CD4-positive, alpha-beta T cell treated with Interleukin-6 for 4 hours (primary cell): ENCODE results near the gene PICK1.
A peak's percentile ranks its signal among the peaks of the same experiment; 100 is the strongest.
"Not testable (repeated sequence)": the region's sequence is repeated elsewhere in the genome, so short reads cannot be mapped to it uniquely, and the experiment has no call there.

Experiments used
- DNase-seq: peaks from one replicate; pipeline ENCODE4 v3.0.0-alpha.2; 2020; ENCODE audit warnings: mixed read lengths

PICK1 gene

GRCh38 chr22:38097557-38098409 lies 40.6 kb downstream of the PICK1 start:
- DNase-seq = no peak

DNA sequence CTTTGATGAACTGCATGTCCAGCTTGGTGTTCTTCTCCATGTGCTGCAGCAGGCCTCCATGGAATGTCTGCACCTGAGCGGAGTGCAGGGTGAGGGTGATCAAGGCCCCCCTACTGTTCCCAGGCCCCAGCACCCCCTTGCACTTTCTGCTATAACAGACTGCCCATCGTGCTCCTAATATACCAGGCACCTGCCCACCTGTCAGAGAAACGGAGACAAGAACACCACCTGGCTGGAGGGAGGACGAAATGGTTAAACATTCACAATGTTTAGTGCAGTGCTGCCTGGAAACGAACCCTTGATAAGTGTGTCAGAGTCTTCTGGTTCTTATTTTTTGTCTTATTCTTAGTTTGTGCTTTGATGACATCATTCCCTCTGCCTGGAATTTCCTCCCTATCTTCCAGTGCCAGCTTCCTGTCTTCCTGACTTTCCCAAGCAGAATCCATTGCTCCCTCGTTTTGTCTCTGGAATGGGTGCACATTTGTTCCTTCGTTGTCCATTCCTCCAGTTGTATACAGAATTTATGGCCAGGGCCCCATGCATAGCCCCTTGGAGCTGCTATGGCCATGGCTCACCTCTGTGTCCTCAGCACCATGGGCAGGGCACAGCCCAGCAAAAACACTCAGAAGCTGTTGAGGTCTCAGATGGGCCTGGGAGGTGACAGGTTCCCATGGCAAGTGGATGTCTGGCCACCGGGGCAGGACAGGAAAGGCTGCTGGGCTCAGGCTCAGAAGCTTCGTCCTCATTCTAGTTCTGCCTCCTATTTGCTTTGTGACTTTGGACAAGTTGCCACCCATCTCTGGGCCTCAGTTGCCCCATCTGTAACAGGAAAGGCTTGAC lies 41.4 kb downstream of the PICK1 start:
- DNase-seq = no peak

DNA sequence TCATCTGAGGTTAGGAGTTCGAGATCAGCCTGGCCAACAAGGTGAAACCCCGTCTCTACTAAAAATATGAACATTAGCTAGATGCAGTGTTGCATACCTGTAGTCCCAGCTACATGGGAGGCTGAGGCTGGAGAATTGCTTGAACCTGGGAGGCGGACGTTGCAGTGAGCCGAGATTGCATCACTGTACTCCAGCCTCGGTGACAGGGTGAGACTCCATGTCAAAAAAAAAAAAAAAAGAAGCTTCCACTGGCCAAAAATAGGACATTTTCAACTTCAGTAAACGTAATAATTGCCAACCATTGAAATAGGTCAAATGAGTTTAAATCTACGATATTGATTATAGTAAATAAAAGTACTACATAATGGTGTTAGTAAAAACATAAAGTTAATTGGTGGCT lies 46.4 kb downstream of the PICK1 start:
- no peak for DNase-seq

- DNase-seq = no peak
These were observed 46.9 kb downstream of the PICK1 start for GRCh38 chr22:38104084-38104483.

GRCh38 chr22:38106814-38107578 lies 49.8 kb downstream of the PICK1 start:
- DNase-seq = no peak

GRCh38 chr22:38107692-38108515 lies 50.7 kb downstream of the PICK1 start:
- no peak for DNase-seq

DNA sequence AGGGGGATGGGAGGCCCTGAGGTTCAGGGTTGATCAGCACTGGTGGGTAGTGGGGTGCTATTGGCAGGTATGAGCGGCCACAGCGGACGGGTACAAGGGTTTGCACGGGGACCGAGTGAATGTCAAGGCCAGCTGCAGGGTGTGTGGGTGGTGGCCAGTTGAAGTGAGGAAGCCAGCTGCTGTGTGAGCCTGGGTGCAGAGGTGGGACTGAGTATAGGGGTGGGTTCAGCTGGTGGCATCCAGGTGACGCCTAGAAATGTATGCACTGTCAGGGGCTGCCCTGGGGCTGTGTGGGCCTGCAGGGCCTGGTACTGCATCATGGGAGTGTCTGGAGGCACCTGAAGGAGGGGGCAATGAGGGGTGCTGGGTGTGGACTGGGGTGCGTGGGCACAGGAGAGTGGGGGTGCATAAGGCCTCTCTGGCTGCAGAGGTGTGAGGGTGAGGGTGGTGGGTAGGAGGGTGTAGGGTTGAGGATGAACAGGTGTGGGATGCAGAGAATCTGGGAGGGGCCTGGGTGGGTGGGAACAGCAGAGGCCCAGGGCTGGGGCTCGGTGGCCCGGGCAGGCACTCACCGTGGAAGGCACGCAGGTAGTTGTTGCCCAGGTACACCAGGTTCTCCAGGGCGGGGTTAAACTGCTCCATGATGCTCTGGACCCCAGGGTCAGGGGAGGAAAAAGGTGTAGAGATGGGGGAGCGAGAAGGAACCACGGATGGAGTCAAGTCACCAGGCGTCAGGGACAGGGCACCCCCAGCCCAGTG lies 51.5 kb downstream of the PICK1 start:
- no peak for DNase-seq

DNA sequence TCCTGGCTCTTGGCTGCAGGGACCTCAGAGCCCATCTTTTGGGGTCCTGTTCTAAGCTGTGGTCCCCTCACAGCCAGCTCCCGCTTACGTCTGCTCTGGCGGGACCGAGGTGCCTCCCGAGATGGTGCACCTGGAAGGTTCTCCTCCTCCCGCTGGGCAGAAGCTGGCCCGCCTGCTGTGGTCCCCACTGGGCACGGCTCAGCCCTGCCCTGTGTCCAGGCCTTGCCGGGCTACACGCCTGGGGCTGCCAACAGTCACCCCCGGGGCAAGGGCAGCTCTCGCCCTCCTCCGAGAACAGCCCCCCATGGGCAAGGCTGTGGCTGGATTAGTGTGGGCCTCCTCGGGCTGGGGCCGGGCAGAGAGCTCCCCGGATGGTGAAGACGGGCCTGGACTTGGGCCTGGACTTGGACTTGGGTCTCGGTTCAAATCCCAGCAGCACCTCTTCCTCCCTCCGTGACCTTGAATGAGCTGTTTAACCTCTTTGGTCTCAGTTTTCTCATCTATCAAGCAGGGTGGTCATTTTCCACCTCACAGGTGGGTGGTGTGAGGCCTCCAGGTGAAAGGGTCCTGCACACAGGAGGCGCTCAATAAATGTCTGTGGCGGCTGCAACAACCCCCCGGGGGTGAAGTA lies 52.3 kb downstream of the PICK1 start:
- peak; percentile 9 for DNase-seq

DNA sequence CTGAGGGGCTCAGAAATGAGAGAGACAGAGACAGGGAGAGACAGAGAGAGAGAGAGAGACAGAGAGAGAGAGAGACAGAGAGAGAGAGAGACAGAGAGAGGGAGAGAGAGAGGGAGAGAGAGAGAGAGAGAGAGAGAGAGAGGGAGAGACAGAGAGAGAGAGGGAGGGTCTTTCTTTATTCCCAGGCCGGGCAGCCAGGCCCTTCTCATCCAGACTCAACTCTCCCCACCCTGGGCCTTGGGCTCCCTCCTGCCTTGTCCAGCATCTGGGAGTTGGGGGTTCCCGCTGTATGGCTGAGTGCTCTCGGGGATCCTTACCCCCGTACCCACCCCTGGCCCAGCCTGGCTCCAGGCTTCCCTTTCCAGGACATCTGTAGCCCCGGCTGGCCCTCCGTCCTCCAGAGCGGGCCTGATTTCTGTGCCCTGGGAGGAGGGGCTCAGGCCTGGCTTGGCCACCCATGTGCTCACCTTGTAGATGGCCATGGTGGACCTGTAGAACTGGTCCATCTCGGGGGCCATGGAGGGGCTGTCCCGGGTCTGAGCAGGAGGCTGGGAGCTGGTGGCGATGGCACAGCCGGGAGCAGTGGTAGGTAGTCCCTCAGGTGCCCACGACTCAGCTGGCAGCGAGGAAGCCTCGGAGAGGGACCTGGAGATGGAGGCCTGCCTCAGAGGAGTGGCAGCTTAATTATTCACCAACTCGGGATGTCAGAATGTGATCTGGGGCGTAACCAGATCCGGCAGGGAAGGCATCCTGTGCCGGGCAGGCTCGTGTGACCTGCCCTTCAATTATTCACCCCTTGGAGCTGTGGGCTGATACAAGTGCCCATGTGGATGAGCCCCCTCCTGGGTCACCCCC lies 53.0 kb downstream of the PICK1 start, which contains the start of gene BAIAP2L2:
BAIAP2L2 (minus strand) TSS at position 677 of the 855 bp plus-strand sequence; CDS start at position 518, 159 bp downstream.
- DNase-seq = no peak

DNA sequence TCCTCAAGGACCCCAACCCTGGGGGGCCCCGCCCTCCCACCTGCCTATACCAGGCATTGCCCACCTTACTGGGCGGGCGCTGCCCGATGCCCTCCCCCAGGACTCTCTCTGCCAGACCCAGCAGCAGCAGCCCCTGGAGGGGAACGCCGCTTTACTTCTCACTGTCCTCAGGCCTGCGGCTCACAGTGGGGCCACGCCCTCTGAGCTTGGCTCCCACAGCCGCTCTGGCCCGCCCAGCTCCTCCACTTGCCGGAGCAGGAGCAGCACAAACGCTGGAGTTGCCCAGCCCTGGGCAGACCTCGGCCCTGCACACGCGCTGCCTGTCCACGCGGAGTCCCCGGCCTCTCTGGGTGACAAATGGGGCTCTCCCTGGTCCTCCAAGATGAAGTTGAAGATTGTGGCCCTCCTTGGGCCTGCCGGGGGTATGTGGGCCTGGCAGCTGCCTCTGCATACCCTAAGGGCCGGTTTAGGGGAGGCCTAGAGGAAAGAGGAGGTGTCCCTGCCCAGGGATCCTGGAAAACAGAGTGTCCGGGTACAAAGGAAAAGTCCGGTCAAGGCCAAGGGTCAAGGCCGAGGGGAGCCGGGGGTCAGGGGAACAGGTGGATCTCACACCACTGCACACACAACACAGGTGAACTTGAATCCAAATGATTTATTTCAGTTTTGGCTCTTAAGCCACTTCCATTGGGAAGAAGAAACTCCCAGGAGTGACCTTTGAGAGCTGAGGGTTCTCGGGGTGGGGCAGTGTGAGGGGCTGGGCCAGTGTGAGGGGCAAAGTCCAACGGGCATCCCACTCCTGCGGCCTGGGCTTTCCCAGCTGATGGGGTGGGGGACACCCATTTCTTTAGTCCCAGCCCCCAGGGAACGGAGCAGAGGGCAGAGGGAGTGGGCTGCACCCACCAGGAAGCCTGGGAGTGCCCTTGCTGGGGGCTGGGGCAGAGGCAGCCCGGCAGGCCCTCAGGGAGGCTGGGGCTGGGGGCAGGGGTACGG lies 54.0 kb downstream of the PICK1 start:
- no peak for DNase-seq

DNA sequence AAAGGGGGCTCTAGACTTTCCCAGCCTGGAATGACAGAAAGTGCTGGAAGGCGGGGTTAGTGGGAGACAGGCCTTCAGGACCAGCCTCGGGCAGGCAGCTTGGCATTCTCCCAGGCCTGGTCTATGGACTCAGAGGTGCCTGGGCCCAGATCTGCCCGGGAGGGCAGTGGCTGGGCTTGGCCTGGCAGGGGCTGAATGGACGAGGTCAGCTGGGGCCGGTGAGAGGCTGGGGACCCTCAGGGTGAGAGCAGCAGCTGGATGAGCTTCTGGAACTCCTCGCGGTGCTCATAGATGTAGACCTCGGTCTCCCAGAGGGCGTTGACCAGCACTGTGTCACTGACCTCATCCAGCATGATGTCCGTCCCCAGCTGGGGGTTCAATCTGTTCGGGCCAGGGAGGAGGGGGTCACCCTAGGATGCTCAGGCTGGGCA lies 54.7 kb downstream of the PICK1 start:
- DNase-seq = no peak

DNA sequence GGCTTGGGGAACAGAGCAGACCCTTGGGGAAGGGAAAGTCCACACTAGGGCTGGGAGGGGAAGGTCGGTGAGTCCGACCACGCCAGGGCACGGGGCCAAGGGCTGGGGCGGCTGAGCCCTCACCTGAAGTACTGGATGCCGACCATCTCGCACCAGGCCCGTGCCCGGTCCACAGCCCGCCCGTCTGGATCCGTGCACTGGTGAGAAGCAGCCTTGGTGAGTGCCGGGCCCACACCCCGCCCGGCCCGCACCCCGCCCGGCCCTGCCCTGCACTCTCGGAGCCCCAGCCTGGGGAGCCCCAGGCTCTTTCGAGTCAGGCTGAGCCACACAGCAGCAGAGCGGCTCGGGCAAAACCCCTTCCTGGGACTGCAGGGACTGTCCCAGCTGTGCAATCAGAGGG lies 55.2 kb downstream of the PICK1 start:
- no peak for DNase-seq

DNA sequence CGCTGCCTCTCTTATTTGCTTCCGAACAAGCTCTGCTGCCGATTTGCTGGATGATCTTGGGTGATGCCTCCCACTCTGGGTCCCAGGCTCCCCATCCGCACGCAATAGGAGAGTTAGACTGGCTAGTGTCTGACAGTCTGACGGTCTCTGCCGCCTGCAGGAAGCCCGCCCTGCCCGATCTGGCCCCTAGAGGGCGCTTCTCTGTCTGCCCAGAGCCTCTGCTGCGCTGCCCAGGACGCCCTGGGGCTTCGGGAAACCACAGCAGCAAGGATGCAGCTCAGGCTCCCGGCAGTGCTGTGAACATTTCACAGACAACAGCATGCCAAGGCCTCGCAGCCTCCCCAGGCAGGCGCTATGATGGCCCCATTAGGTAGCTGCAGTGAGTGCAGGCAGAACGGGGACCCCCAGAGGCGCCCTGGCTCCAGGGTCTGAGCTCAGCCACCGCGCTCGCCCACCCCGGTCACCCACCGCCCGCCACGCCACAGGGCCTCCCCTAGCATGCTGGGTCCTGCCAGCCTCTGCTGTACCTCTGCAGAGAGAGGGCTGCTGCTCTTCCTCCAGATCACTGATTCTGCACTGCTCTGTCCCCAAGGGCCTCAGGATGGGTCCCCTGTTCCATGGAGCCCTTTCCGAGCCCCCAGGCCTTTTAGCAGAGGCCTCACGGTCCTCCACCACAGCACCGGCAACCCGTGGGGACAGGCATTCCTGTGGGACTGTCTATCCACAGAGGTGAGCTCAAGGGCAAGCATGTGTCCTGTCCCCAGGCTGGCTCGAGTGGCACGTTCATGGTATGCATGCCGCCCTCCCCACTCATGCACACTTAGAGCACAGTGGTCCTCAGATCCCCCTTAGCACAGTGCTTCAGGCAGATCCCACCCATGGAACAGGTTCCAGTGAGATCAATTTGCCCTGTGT lies 57.5 kb downstream of the PICK1 start:
- DNase-seq = peak; percentile 80

DNA sequence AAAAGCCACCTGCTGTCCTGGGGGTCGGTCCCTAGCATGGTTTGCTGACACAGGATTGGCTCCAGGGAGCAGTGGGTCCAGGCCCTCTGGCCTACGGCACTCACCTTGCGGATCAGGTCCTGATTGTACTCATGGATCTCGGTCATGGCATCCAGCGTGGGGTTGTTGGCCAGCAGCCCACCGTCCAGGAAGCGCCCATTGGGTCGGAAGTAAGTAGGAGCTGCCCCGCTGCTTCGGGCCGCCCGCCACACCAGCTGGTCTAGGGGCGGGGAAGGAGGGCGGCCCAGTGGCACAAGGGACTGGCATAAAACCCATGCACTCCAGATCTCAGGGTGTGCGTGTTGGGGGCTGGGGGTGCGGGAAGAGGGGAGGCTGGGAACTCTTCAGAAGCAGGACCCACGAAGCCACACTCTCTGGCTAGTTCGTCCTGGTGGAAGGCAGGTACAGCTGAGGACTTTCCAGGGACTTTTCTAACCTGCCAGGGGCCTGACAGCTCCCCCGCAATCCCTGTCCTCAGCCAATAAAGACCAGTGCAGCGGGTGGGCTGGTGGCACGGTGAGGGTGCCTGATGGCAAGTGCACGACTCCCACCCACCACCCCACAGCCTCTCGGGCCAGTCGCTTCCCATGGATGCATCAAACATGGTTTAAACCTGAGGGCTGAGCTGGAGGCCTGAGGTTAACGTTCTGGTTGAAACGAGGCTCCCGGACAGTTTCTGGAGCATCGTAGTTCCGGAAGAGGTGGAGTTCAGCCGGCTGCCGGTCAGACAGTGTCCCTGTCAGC lies 58.4 kb downstream of the PICK1 start:
- no peak for DNase-seq

- DNase-seq = not testable (repeated sequence)
These were observed 60.4 kb downstream of the PICK1 start for GRCh38 chr22:38117556-38117955.

- no peak for DNase-seq
These were observed 61.0 kb downstream of the PICK1 start for GRCh38 chr22:38118182-38118581.

DNA sequence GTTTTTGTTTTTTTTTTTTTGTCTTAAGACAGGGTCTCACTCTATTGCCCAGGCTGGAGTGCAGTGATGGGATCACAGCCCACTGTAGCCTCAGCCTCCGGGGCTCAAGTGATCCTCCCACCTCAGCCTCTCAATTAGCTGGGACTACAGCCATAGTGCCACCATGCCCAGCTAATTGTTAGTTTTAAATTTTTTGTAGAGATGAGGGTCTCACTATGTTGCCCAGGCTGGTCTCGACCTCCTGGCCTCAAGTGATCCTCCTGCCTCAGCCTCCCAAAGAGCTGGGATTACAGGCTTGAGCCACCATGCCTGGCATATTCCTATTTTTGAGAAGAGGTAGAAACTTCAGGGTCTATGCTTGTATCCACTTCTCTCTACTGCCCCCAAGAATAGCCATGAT lies 61.5 kb downstream of the PICK1 start:
- not testable (repeated sequence) for DNase-seq
